HepG2 (cell line): Measurements from ENCODE around the gene TIMM44. TPM values are rescaled to one million over a fixed set of nuclear protein-coding genes. Genes with fewer than 3 reads are reported as not detected.
A peak's percentile ranks its signal among the peaks of the same experiment; 100 is the strongest.

ENCODE experiments used
- ARNT2 ChIP-seq: sonication (generic); formaldehyde crosslinking; IDR thresholded peaks from 2 replicates; pipeline ENCODE4 v1.8.0; 2022; ENCODE audit warnings: mild to moderate bottlenecking, low read depth, missing genetic modification reagents, moderate library complexity
- DPF2 ChIP-seq: sonication (generic); formaldehyde crosslinking; IDR thresholded peaks from 2 replicates; pipeline ENCODE4 v1.4.0; 2020; ENCODE audit warnings: mild to moderate bottlenecking, low read depth, missing genetic modification reagents, borderline replicate concordance
- HOXA9 ChIP-seq: sonication (generic); formaldehyde crosslinking; IDR thresholded peaks from 2 replicates; pipeline ENCODE4 v1.8.1; 2022; ENCODE audit warnings: missing genetic modification reagents, mild to moderate bottlenecking, moderate library complexity, borderline replicate concordance
- KDM6A ChIP-seq: IDR thresholded peaks from 2 replicates; pipeline ENCODE4 v1.6.1; 2016; ENCODE audit warnings: low read depth
- KMT2B ChIP-seq: IDR thresholded peaks from 2 replicates; pipeline ENCODE4 v1.6.1; 2016; ENCODE audit warnings: missing genetic modification reagents, missing compliant biosample characterization
- PAWR ChIP-seq: sonication (generic); formaldehyde crosslinking; IDR thresholded peaks from 2 replicates; pipeline ENCODE4 v1.4.0; 2020; ENCODE audit warnings: missing genetic modification reagents, mild to moderate bottlenecking, borderline replicate concordance
- SIN3A ChIP-seq: IDR thresholded peaks from 2 replicates; pipeline ENCODE4 v1.6.1; 2011; ENCODE audit warnings: low read depth, mild to moderate bottlenecking, control low read depth, low read length, borderline replicate concordance
- TAF1 ChIP-seq: sonication (generic); formaldehyde crosslinking; IDR thresholded peaks from 2 replicates; pipeline ENCODE4 v1.4.0; 2020; ENCODE audit warnings: missing genetic modification reagents
- YEATS4 ChIP-seq: sonication (generic); formaldehyde crosslinking; IDR thresholded peaks from 2 replicates; pipeline ENCODE4 v1.4.0; 2020; ENCODE audit warnings: missing genetic modification reagents, borderline replicate concordance
- ZMYM2 ChIP-seq: sonication (generic); formaldehyde crosslinking; IDR thresholded peaks from 2 replicates; pipeline ENCODE4 v1.8.0; 2022; ENCODE audit warnings: mild to moderate bottlenecking, missing genetic modification reagents
- ZNF274 ChIP-seq: sonication (generic); formaldehyde crosslinking; IDR thresholded peaks from 2 replicates; pipeline ENCODE4 v1.5.1; 2020; ENCODE audit warnings: mild to moderate bottlenecking, missing genetic modification reagents
- ZNF850 ChIP-seq: sonication (generic); formaldehyde crosslinking; conservative IDR thresholded peaks from 2 replicates; pipeline ENCODE4 v1.9.0; 2021; ENCODE audit warnings: mild to moderate bottlenecking, missing genetic modification reagents
- ZZZ3 ChIP-seq: sonication (generic); formaldehyde crosslinking; IDR thresholded peaks from 2 replicates; pipeline ENCODE4 v1.4.0; 2020; ENCODE audit warnings: missing genetic modification reagents, mild to moderate bottlenecking, borderline replicate concordance
- polyA plus RNA-seq, 8 experiments: library from polyadenylated mRNA; depleted of rRNA in 3 of 8; stranded (reverse) in 7 of 8; unstranded in 1 of 8; fragments of >200 nt; fragmentation: Illumina TruSeq in 4 of 8; extraction: Trizol in 4 of 8; gene quantifications; 2 replicates each; pipeline versions ENCODE4 v1.2.1 to v1.2.3, GENCODE V29; 2011 to 2016; ENCODE audit warnings: low read depth in 4 of 8, missing spikeins in 1 of 8, mixed read lengths in 1 of 8; ENCODE audit not compliant: insufficient read depth in 1 of 8
- total RNA-seq, 5 experiments: library from RNA; depleted of rRNA; stranded (reverse); fragments of >200 nt; fragmentation: Illumina TruSeq; extraction: Trizol; gene quantifications; 2 replicates each; pipeline ENCODE4 v1.2.3, GENCODE V29; 2016; ENCODE audit warnings: low read depth in 1 of 5
- TF ChIP-seq, protein P1 (sequence below): sonication (generic); formaldehyde crosslinking; conservative IDR thresholded peaks from 2 replicates; pipeline ENCODE4 v1.4.0; 2020; ENCODE audit warnings: mild to moderate bottlenecking, missing genetic modification reagents, moderate library complexity
- TF ChIP-seq, protein P2 (sequence below): sonication (generic); formaldehyde crosslinking; conservative IDR thresholded peaks from 2 replicates; pipeline ENCODE4 v1.4.0; 2020; ENCODE audit warnings: missing genetic modification reagents
- TF ChIP-seq, protein P3 (sequence below): sonication (generic); formaldehyde crosslinking; conservative IDR thresholded peaks from 2 replicates; pipeline ENCODE4 v1.4.0; 2020; ENCODE audit warnings: missing genetic modification reagents
- TF ChIP-seq, protein P4 (sequence below): sonication (generic); formaldehyde crosslinking; conservative IDR thresholded peaks from 2 replicates; pipeline ENCODE4 v1.5.0; 2020; ENCODE audit warnings: missing genetic modification reagents
- TF ChIP-seq, protein P5 (sequence below): sonication (generic); formaldehyde crosslinking; IDR thresholded peaks from 2 replicates; pipeline ENCODE4 v1.5.0; 2020; ENCODE audit warnings: mild to moderate bottlenecking, missing genetic modification reagents

TIMM44 gene
- total and polyA plus RNA-seq, 2 of the 13 experiments (the other 11 are each of a cell fraction or from before 2014, with no cell fraction given) = 42.9 to 72.6 TPM

DNA sequence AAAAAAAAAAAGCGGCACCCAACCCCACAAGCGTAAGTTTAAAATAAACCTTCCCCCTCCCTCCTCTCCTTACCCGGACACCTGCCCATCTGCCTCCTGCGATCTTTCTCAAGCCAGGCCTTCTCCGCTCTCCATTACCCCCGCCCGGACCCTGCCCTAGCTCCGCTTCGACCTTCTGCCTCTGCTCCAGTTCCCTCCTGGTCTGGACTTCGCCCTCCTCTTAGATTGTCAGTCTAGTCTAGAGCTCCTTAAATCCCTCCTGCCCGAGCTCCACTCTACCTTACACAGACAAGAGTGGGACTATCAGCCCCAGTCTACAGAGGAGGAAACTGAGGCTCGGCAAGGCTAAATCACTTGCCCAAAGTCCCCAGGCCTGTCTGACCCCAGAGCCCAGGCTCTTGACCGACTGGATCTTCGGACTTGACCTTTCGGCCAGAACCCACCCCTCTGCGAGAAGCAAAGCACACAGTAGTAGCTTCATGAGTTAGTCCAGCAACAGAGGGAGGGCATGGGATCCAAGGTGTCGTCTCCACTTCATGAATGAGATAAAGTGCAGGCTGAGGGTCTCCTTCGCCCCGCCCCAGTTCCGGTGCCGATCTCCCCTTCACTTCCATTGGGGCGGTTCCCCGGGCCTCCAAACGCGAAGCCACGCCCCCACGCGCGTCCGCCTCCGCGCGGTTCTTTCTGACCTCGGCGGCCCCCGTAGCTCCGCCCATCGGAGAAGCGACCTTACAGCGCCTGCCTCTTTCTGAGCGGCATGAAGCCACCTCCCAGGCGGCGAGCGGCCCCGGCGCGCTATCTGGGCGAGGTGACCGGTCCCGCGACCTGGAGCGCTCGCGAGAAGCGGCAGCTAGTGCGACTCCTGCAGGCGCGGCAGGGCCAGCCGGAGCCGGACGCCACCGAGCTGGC lies 23.6 kb downstream of the TIMM44 start, which contains the start of gene SNAPC2 (continued):
- TF ChIP-seq, protein P1, sequence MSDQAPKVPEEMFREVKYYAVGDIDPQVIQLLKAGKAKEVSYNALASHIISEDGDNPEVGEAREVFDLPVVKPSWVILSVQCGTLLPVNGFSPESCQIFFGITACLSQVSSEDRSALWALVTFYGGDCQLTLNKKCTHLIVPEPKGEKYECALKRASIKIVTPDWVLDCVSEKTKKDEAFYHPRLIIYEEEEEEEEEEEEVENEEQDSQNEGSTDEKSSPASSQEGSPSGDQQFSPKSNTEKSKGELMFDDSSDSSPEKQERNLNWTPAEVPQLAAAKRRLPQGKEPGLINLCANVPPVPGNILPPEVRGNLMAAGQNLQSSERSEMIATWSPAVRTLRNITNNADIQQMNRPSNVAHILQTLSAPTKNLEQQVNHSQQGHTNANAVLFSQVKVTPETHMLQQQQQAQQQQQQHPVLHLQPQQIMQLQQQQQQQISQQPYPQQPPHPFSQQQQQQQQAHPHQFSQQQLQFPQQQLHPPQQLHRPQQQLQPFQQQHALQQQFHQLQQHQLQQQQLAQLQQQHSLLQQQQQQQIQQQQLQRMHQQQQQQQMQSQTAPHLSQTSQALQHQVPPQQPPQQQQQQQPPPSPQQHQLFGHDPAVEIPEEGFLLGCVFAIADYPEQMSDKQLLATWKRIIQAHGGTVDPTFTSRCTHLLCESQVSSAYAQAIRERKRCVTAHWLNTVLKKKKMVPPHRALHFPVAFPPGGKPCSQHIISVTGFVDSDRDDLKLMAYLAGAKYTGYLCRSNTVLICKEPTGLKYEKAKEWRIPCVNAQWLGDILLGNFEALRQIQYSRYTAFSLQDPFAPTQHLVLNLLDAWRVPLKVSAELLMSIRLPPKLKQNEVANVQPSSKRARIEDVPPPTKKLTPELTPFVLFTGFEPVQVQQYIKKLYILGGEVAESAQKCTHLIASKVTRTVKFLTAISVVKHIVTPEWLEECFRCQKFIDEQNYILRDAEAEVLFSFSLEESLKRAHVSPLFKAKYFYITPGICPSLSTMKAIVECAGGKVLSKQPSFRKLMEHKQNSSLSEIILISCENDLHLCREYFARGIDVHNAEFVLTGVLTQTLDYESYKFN (CRISPR knock-in tag) = peak; percentile 72
- TF ChIP-seq, protein P2, sequence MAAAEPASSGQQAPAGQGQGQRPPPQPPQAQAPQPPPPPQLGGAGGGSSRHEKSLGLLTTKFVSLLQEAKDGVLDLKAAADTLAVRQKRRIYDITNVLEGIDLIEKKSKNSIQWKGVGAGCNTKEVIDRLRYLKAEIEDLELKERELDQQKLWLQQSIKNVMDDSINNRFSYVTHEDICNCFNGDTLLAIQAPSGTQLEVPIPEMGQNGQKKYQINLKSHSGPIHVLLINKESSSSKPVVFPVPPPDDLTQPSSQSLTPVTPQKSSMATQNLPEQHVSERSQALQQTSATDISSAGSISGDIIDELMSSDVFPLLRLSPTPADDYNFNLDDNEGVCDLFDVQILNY (CRISPR knock-in tag) = no peak
- TF ChIP-seq ZNF850 (0 out of 2 replicates have a peak, but pooled peaks have one; percentile 58), HOXA9 (CRISPR knock-in tag) (peak; percentile 63; the same call in 1 of the 2 replicates), KMT2B (CRISPR knock-in tag) (no peak; the same call in 1 of the 2 replicates), ZNF274 (CRISPR knock-in tag) (peak; percentile 88), DPF2 (CRISPR knock-in tag) (no peak), ARNT2 (CRISPR knock-in tag) (peak; percentile 70; the same call in 1 of the 2 replicates), ZZZ3 (peak; percentile 44; the same call in 1 of the 2 replicates), SIN3A (peak; percentile 38; the same call in 1 of the 2 replicates), ZMYM2 (CRISPR knock-in tag) (0 out of 2 replicates have a peak, but pooled peaks have one; percentile 50), TAF1 (CRISPR knock-in tag) (no peak; the same call in none of the 2 replicates), KDM6A (CRISPR knock-in tag) (no peak), PAWR (CRISPR knock-in tag) (no peak), YEATS4 (CRISPR knock-in tag) (peak; percentile 76; the same call in 1 of the 2 replicates)
- TF ChIP-seq, protein P3, sequence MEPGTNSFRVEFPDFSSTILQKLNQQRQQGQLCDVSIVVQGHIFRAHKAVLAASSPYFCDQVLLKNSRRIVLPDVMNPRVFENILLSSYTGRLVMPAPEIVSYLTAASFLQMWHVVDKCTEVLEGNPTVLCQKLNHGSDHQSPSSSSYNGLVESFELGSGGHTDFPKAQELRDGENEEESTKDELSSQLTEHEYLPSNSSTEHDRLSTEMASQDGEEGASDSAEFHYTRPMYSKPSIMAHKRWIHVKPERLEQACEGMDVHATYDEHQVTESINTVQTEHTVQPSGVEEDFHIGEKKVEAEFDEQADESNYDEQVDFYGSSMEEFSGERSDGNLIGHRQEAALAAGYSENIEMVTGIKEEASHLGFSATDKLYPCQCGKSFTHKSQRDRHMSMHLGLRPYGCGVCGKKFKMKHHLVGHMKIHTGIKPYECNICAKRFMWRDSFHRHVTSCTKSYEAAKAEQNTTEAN (CRISPR knock-in tag) = peak; percentile 35; the same call in 1 of the 2 replicates
- TF ChIP-seq, protein P4, sequence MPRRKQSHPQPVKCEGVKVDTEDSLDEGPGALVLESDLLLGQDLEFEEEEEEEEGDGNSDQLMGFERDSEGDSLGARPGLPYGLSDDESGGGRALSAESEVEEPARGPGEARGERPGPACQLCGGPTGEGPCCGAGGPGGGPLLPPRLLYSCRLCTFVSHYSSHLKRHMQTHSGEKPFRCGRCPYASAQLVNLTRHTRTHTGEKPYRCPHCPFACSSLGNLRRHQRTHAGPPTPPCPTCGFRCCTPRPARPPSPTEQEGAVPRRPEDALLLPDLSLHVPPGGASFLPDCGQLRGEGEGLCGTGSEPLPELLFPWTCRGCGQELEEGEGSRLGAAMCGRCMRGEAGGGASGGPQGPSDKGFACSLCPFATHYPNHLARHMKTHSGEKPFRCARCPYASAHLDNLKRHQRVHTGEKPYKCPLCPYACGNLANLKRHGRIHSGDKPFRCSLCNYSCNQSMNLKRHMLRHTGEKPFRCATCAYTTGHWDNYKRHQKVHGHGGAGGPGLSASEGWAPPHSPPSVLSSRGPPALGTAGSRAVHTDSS (CRISPR knock-in tag) = no peak
- TF ChIP-seq, protein P5, sequence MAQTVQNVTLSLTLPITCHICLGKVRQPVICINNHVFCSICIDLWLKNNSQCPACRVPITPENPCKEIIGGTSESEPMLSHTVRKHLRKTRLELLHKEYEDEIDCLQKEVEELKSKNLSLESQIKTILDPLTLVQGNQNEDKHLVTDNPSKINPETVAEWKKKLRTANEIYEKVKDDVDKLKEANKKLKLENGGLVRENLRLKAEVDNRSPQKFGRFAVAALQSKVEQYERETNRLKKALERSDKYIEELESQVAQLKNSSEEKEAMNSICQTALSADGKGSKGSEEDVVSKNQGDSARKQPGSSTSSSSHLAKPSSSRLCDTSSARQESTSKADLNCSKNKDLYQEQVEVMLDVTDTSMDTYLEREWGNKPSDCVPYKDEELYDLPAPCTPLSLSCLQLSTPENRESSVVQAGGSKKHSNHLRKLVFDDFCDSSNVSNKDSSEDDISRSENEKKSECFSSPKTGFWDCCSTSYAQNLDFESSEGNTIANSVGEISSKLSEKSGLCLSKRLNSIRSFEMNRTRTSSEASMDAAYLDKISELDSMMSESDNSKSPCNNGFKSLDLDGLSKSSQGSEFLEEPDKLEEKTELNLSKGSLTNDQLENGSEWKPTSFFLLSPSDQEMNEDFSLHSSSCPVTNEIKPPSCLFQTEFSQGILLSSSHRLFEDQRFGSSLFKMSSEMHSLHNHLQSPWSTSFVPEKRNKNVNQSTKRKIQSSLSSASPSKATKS (CRISPR knock-in tag) = no peak
